Measurements from ENCODE around the gene PRSS38.

The PRSS38 gene

GRCh38 chr1:227816750-227817446 lies 1.4 kb downstream of the PRSS38 start:
- WGBS, 2 donors (ENCODE audit: extremely low coverage in 2 of 2, insufficient read length in 2 of 2, insufficient replicate concordance in 1 of 2) = no CpG with 5 or more reads among the region's 16 CpGs
- H3K14ac ChIP-seq (ENCODE audit: low read length) = no peak overlapping the region

GRCh38 chr1:227823537-227823936 lies 8.1 kb downstream of the PRSS38 start:
- Histone ChIP-seq H3K14ac (ENCODE audit: low read length) (no peak overlapping the region), H2AFZ (ENCODE audit: low read length) (no peak overlapping the region), H4K8ac (ENCODE audit: low read depth, low read length) (no peak overlapping the region), H3K4me2 (ENCODE audit: insufficient read depth, low read length, poor library complexity, severe bottlenecking) (no peak overlapping the region), H3K4ac (ENCODE audit: low read length) (no peak overlapping the region), H3K27me3 (ENCODE audit: control insufficient read depth in 3 of 3, insufficient read depth in 3 of 3, low read depth in 1 of 3, low read length in 3 of 3) (no peaks in the 10 kb centered on the region), H3K27ac (replicated peaks; ENCODE audit: low read length) (no peak overlapping the region), H3K36me3 (replicated peaks in 1 of 2; ENCODE audit: control insufficient read depth in 2 of 2, insufficient read depth in 2 of 2, low read length in 2 of 2) (no peaks in the 10 kb centered on the region), H3K9ac (ENCODE audit: low read depth, low read length, poor library complexity) (no peak overlapping the region), H2BK15ac (ENCODE audit: low read length) (no peak overlapping the region), H2BK5ac (ENCODE audit: low read length) (no peak overlapping the region), H2BK120ac (ENCODE audit: low read depth, low read length) (no peak overlapping the region), H3K79me1 (ENCODE audit: low read depth, low read length) (no peaks in the 10 kb centered on the region), H3K18ac (ENCODE audit: low read length) (no peak overlapping the region), H2BK12ac (ENCODE audit: low read length) (no peak overlapping the region), H3K23ac (ENCODE audit: low read depth, low read length, poor library complexity) (no peak overlapping the region), H4K91ac (ENCODE audit: low read depth, low read length, poor library complexity) (no peak overlapping the region), H3K4me1 (ENCODE audit: control insufficient read depth in 2 of 2, insufficient read depth in 1 of 2, low read depth in 1 of 2, low read length in 2 of 2) (no peaks in the 10 kb centered on the region), H3K4me3 (ENCODE audit: low read length in 2 of 2) (no peak overlapping the region), H2AK5ac (ENCODE audit: low read depth, low read length) (no peak overlapping the region), H3K9me3 (replicated peaks in 1 of 2; ENCODE audit: control insufficient read depth in 2 of 2, insufficient read depth in 1 of 2, low read depth in 1 of 2, low read length in 2 of 2) (peaks cover 0 to under 1% of the 10 kb centered on the region in 2 donors)
- no peak for DNase-seq (ENCODE audit: low spot score)
- no CpG with 5 or more reads among the region's 1 CpG for WGBS, 2 donors (ENCODE audit: extremely low coverage in 2 of 2, insufficient read length in 2 of 2, insufficient replicate concordance in 1 of 2)

More at GRCh38 chr1:227816750-227817446, 1.4 kb downstream of the PRSS38 start:
- Histone ChIP-seq H3K4ac (ENCODE audit: low read length) (no peak overlapping the region), H3K9me3 (replicated peaks in 1 of 2; ENCODE audit: control insufficient read depth in 2 of 2, insufficient read depth in 1 of 2, low read depth in 1 of 2, low read length in 2 of 2) (peaks cover 8 to 12% of the 10 kb centered on the region in 2 donors), H2BK12ac (ENCODE audit: low read length) (no peak overlapping the region), H3K27ac (replicated peaks; ENCODE audit: low read length) (no peak overlapping the region), H3K4me1 (ENCODE audit: control insufficient read depth in 2 of 2, insufficient read depth in 1 of 2, low read depth in 1 of 2, low read length in 2 of 2) (no peaks in the 10 kb centered on the region), H2AK5ac (ENCODE audit: low read depth, low read length) (no peak overlapping the region), H2BK5ac (ENCODE audit: low read length) (no peak overlapping the region), H3K36me3 (replicated peaks in 1 of 2; ENCODE audit: control insufficient read depth in 2 of 2, insufficient read depth in 2 of 2, low read length in 2 of 2) (no peaks in the 10 kb centered on the region), H3K27me3 (ENCODE audit: control insufficient read depth in 3 of 3, insufficient read depth in 3 of 3, low read depth in 1 of 3, low read length in 3 of 3) (no peaks in the 10 kb centered on the region), H3K79me1 (ENCODE audit: low read depth, low read length) (no peaks in the 10 kb centered on the region), H3K9ac (ENCODE audit: low read depth, low read length, poor library complexity) (no peak overlapping the region), H2AFZ (ENCODE audit: low read length) (no peak overlapping the region), H4K8ac (ENCODE audit: low read depth, low read length) (no peak overlapping the region), H3K4me3 (ENCODE audit: low read length in 2 of 2) (peak overlapping the region in 1 of 2 donors; percentile 60), H2BK120ac (ENCODE audit: low read depth, low read length) (no peak overlapping the region), H3K23ac (ENCODE audit: low read depth, low read length, poor library complexity) (no peak overlapping the region), H3K18ac (ENCODE audit: low read length) (peak overlapping the region; percentile 35), H4K91ac (ENCODE audit: low read depth, low read length, poor library complexity) (peak overlapping the region; percentile 64), H3K4me2 (ENCODE audit: insufficient read depth, low read length, poor library complexity, severe bottlenecking) (no peak overlapping the region), H2BK15ac (ENCODE audit: low read length) (no peak overlapping the region)
- no peak for DNase-seq (ENCODE audit: low spot score)

DNA sequence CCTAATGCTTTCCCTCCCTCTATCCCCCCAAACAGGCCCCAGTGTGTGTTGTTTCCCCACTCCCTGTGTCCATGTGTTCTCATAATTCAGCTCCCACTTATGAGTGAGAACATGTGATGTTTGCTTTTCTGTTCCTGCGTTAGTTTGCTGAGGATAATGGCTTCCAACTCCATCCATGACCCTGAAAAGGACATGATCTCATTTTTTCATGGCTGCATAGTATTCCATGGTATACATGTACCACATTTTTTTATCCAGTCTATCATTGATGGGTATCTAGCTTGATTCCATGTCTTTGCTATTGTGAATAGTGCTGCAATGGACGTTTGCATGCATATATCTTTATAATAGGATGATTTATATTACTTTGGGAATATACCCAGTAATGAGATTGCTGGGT lies 8.7 kb downstream of the PRSS38 start:
- H3K9me3 ChIP-seq (replicated peaks in 1 of 2; ENCODE audit: control insufficient read depth in 2 of 2, insufficient read depth in 1 of 2, low read depth in 1 of 2, low read length in 2 of 2) = peaks cover 0 to 3% of the 10 kb centered on the region in 2 donors
- no peak overlapping the region for H2BK5ac ChIP-seq (ENCODE audit: low read length)
- no peak overlapping the region for H4K91ac ChIP-seq (ENCODE audit: low read depth, low read length, poor library complexity)
- H3K4ac ChIP-seq (ENCODE audit: low read length) = no peak overlapping the region
- H3K9ac ChIP-seq (ENCODE audit: low read depth, low read length, poor library complexity) = no peak overlapping the region
- no peak overlapping the region for H2AFZ ChIP-seq (ENCODE audit: low read length)
- no peak overlapping the region for H3K14ac ChIP-seq (ENCODE audit: low read length)
- no peaks in the 10 kb centered on the region for H3K79me1 ChIP-seq (ENCODE audit: low read depth, low read length)
- H3K27ac ChIP-seq (replicated peaks; ENCODE audit: low read length) = no peak overlapping the region
- no peaks in the 10 kb centered on the region for H3K4me1 ChIP-seq (ENCODE audit: control insufficient read depth in 2 of 2, insufficient read depth in 1 of 2, low read depth in 1 of 2, low read length in 2 of 2)
- H2AK5ac ChIP-seq (ENCODE audit: low read depth, low read length) = no peak overlapping the region
- H3K18ac ChIP-seq (ENCODE audit: low read length) = no peak overlapping the region
- H3K36me3 ChIP-seq (replicated peaks in 1 of 2; ENCODE audit: control insufficient read depth in 2 of 2, insufficient read depth in 2 of 2, low read length in 2 of 2) = no peaks in the 10 kb centered on the region
- H2BK120ac ChIP-seq (ENCODE audit: low read depth, low read length) = no peak overlapping the region
- no peak overlapping the region for H2BK12ac ChIP-seq (ENCODE audit: low read length)
- H3K4me2 ChIP-seq (ENCODE audit: insufficient read depth, low read length, poor library complexity, severe bottlenecking) = no peak overlapping the region
- WGBS, 2 donors (ENCODE audit: extremely low coverage in 2 of 2, insufficient read length in 2 of 2, insufficient replicate concordance in 1 of 2) = no CpG with 5 or more reads among the region's 2 CpGs
- no peak overlapping the region for H3K23ac ChIP-seq (ENCODE audit: low read depth, low read length, poor library complexity)
- no peaks in the 10 kb centered on the region for H3K27me3 ChIP-seq (ENCODE audit: control insufficient read depth in 3 of 3, insufficient read depth in 3 of 3, low read depth in 1 of 3, low read length in 3 of 3)
- DNase-seq (ENCODE audit: low spot score) = no peak
- no peak overlapping the region for H3K4me3 ChIP-seq (ENCODE audit: low read length in 2 of 2)
- H2BK15ac ChIP-seq (ENCODE audit: low read length) = no peak overlapping the region
- no peak overlapping the region for H4K8ac ChIP-seq (ENCODE audit: low read depth, low read length)

DNA sequence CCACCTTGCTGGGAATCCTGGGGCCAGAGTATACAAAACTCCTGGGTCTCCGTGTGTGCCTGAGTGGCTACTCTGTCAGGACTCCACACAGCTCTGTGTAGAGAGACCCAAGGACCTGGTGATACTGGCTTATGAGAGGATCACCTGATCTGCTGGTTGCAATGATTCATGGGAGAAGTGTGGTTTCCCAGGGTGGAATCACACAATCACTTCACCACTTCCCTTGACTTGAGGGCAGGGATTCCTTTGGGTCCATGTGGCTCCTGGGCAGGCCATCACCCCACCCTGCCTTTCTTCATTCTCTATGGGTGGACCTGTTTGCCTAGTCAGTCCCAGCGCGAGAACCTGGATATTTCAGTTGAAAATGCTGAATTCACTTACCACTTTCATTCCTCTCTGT lies 13.3 kb downstream of the PRSS38 start:
- no peak overlapping the region for H3K27ac ChIP-seq (replicated peaks; ENCODE audit: low read length)
- no peak overlapping the region for H3K9ac ChIP-seq (ENCODE audit: low read depth, low read length, poor library complexity)
- no peaks in the 10 kb centered on the region for H3K79me1 ChIP-seq (ENCODE audit: low read depth, low read length)
- DNase-seq (ENCODE audit: low spot score) = no peak
- H3K9me3 ChIP-seq (replicated peaks in 1 of 2; ENCODE audit: control insufficient read depth in 2 of 2, insufficient read depth in 1 of 2, low read depth in 1 of 2, low read length in 2 of 2) = peaks cover 0 to 3% of the 10 kb centered on the region in 2 donors
- H2AFZ ChIP-seq (ENCODE audit: low read length) = no peak overlapping the region
- no peak overlapping the region for H3K23ac ChIP-seq (ENCODE audit: low read depth, low read length, poor library complexity)
- H4K91ac ChIP-seq (ENCODE audit: low read depth, low read length, poor library complexity) = no peak overlapping the region
- no peak overlapping the region for H2BK120ac ChIP-seq (ENCODE audit: low read depth, low read length)
- no peak overlapping the region for H2BK5ac ChIP-seq (ENCODE audit: low read length)
- H2BK15ac ChIP-seq (ENCODE audit: low read length) = no peak overlapping the region
- H3K4me1 ChIP-seq (ENCODE audit: control insufficient read depth in 2 of 2, insufficient read depth in 1 of 2, low read depth in 1 of 2, low read length in 2 of 2) = no peaks in the 10 kb centered on the region
- H3K14ac ChIP-seq (ENCODE audit: low read length) = no peak overlapping the region
- no peak overlapping the region for H2BK12ac ChIP-seq (ENCODE audit: low read length)
- H3K4me3 ChIP-seq (ENCODE audit: low read length in 2 of 2) = no peak overlapping the region
- no peak overlapping the region for H3K4me2 ChIP-seq (ENCODE audit: insufficient read depth, low read length, poor library complexity, severe bottlenecking)
- no peaks in the 10 kb centered on the region for H3K27me3 ChIP-seq (ENCODE audit: control insufficient read depth in 3 of 3, insufficient read depth in 3 of 3, low read depth in 1 of 3, low read length in 3 of 3)
- H3K18ac ChIP-seq (ENCODE audit: low read length) = no peak overlapping the region
- no peak overlapping the region for H4K8ac ChIP-seq (ENCODE audit: low read depth, low read length)
- no peak overlapping the region for H2AK5ac ChIP-seq (ENCODE audit: low read depth, low read length)
- H3K4ac ChIP-seq (ENCODE audit: low read length) = no peak overlapping the region
- no peaks in the 10 kb centered on the region for H3K36me3 ChIP-seq (replicated peaks in 1 of 2; ENCODE audit: control insufficient read depth in 2 of 2, insufficient read depth in 2 of 2, low read length in 2 of 2)
- no CpG with 5 or more reads among the region's 3 CpGs for WGBS, 2 donors (ENCODE audit: extremely low coverage in 2 of 2, insufficient read length in 2 of 2, insufficient replicate concordance in 1 of 2)

Measured in neuronal stem cell (in vitro differentiated cells).